HG03064 (cell line): ENCODE results near the gene CIDEB.

Source experiments
- ATAC-seq: cut with Tn5 transposase; IDR thresholded peaks from one replicate; pipeline ENCODE4 v1.9.1; 2021; ENCODE audit warnings: low read depth; ENCODE audit not compliant: unreplicated experiment

Gene CIDEB

GRCh38 chr14:24314377-24315193 is 6.8 kb upstream of the CIDEB start:
- ATAC-seq, result no peak

GRCh38 chr14:24313913-24314312 is 6.1 kb upstream of the CIDEB start:
- ATAC-seq, result no peak

GRCh38 chr14:24312736-24313507 is 5.1 kb upstream of the CIDEB start:
- no peak for ATAC-seq

- ATAC-seq, result no peak
Observed at GRCh38 chr14:24311837-24312615, 4.2 kb upstream of the CIDEB start.

- peak; percentile 62 for ATAC-seq
Observed at GRCh38 chr14:24310646-24311604, 3.1 kb upstream of the CIDEB start, which contains the start of gene LTB4R. Gene LTB4R, plus strand, starts transcription at chr14:24311502. Its CDS starts 4,150 bp downstream, at chr14:24315652.

- ATAC-seq, result no peak
Observed at GRCh38 chr14:24310265-24310645, 2.5 kb upstream of the CIDEB start.

GRCh38 chr14:24309538-24310264 is 1.9 kb upstream of the CIDEB start, which contains the start of gene LTB4R2:
Gene LTB4R2, plus strand, starts transcription at chr14:24310140. Its CDS starts 525 bp downstream, at chr14:24310665.
- no peak for ATAC-seq

- ATAC-seq, result no peak
Observed at GRCh38 chr14:24308342-24309124, 756 bp upstream of the CIDEB start.

GRCh38 chr14:24307156-24307574 is 612 bp downstream of the CIDEB start:
- ATAC-seq, result no peak

- no peak for ATAC-seq
Observed at GRCh38 chr14:24304019-24304387, 3.8 kb downstream of the CIDEB start.

GRCh38 chr14:24300326-24300980 is 7.3 kb downstream of the CIDEB start:
- no peak for ATAC-seq

- peak; percentile 74 for ATAC-seq
Observed at GRCh38 chr14:24299255-24300191, 8.3 kb downstream of the CIDEB start, which contains the start of the genes DHRS1 and NOP9. Gene DHRS1, minus strand, starts transcription at chr14:24299780. Its CDS starts 674 bp downstream, at chr14:24299106. Gene NOP9, plus strand, starts transcription at chr14:24299850. Its CDS starts 105 bp downstream, at chr14:24299955.

- no peak for ATAC-seq
Observed at GRCh38 chr14:24298892-24299254, 8.9 kb downstream of the CIDEB start.

- ATAC-seq, result no peak
Observed at GRCh38 chr14:24297190-24297964, 10.4 kb downstream of the CIDEB start.

GRCh38 chr14:24296341-24297157 is 11.2 kb downstream of the CIDEB start:
- no peak for ATAC-seq
